CD4-positive, alpha-beta T cell treated with Interleukin-17A for 4 hours (primary cell): ENCODE results near the gene ZSCAN12.
"Not testable (repeated sequence)": the region's sequence is repeated elsewhere in the genome, so short reads cannot be mapped to it uniquely, and the experiment has no call there.

Experiments used
- DNase-seq: peaks from one replicate; pipeline ENCODE4 v3.0.0-alpha.2; 2020; ENCODE audit warnings: mixed read lengths

ZSCAN12 gene

DNA sequence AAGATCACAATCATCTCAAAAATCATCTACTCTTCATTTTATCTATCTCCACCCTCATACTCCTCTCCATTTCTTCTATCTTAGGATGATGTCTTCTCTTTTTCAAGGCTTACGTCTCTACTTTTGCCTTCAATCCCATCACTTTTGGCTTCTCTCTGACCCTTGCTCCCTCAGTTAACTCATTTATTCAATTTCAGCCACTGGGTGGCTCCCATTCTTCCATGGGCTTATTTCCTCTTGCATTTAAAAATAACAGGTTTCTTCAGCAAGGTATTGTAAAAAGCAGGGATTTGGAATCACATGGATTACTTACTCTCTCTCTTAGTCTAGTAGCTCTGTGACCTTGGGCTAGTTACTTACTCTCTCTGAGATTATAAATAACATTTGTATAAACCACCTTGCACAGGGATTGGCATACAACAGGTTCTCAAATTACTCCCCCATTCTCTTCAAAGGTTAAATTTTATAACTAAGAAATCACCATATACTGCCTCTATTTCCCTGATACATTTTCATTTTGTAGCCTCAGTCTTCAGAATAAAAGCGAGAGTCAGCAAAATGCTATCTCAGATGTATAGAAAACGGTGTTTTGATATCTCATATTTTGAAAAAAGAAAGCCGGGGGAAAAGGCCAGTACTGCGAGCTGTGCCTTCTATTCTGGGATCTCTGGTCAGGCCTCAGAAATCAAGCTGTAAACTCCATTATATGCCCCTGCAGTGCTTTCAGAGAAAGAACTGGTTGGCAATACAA, 5.5 kb downstream of the ZSCAN12 start:
- peak; percentile 5 for DNase-seq

GRCh38 chr6:28390688-28391087, 8.9 kb downstream of the ZSCAN12 start:
- DNase-seq = no peak

- no peak for DNase-seq
These were observed 15.4 kb downstream of the ZSCAN12 start for GRCh38 chr6:28384143-28384533.

DNA sequence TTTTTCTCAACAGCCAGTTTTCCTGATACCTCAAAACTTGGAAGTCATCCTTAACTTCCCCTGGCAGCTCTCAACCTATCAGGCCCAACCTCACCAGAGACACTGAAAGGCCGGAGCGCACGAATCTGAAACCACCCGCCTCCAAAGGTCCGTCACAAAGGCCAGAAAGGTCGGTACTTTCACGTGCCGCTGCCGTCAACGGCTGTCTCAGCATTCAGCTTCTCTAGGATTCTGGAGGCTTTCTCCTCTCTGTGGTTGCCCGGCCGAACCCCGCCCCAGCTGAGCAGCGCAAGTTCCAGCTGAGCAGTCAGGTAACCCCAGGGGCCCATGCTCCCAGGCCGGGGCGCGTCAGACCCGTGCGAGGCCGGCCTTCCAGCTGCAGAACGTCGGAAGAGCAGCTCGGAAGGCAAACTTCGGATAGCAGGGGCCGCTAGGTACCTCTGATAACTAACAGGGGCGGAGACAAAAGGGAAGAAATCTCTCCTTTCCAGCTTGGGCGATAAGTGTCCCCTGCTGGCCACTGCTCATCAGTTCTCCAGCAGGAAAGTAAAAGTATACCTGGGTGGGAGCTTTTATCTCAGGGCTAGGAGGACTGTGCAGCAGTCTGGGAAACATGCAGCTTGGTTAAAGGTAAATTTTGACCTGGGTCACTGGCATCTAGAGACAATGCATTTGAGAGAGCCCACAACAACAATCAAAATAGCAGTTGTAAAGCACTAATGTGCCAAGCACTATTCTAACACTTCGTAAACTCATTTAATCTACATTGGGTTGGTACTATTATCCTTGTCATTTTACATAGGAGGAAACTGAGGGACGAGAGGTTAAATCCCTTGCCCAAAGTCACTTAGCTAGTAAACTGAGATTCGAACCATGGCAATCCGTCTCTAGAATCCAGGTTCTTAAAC, 16.1 kb downstream of the ZSCAN12 start:
- DNase-seq = peak; percentile 40

DNA sequence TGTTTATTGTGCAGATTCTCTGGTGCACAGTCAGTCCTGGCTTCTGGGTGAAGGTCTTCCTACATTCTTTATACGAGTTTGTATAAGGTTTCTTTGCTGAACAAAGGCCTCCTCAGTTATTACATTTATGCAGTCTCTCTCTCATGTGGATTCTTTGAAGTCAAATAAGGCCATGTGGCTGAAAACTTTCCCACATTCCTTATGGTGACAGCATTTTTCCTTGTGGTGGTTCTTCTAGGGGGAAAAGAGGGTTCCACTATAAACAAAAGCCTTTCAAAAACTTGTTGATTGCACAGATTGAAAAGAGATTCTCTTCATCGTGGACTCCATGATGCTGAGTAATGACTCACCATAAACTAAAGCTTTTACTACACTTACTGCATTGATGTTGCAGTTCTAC, 19.2 kb downstream of the ZSCAN12 start:
- no peak for DNase-seq

DNA sequence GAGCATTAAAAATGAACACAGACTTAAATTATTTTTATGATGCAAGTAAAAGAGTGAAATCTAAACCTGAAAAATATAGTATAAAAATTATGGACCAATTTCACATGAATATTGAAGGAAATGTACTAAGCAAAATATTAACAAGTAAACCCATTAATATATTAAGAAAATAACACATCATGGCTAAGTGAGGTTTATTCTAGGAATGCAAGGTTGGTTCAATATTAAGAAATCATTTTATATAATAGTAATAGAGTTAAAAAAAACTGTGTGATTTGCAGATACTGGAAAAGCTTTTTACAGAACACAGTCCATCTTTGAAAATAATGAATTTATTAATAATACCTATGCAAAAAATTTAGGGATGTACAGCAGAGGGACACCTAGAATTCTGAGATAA, 20.9 kb downstream of the ZSCAN12 start:
- no peak for DNase-seq

- no peak for DNase-seq
These were observed 21.7 kb downstream of the ZSCAN12 start for GRCh38 chr6:28377879-28378278.

DNA sequence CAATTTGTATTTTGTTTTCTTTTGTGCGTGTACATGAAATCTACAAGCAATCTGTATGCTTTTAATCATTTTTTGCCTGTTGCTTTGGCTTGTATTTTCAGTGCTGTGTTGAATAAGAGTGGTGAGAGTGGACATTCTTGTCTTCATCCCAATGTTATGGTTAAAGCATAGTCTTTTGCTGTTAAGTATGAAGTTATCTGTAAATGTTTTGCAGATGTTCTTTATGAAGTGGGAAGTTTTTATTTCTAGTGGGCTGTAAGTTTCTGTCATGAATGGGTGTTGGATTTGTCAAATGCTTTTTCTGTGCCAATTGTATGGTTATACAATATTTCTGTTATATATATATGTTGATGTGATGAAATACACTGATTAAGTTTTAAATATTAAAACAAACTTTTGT, 25.6 kb downstream of the ZSCAN12 start:
- DNase-seq = no peak

GRCh38 chr6:28371706-28372451, 27.7 kb downstream of the ZSCAN12 start:
- DNase-seq = no peak

GRCh38 chr6:28371280-28371679, 28.3 kb downstream of the ZSCAN12 start:
- DNase-seq = no peak

GRCh38 chr6:28370440-28370839, 29.1 kb downstream of the ZSCAN12 start:
- DNase-seq = no peak

DNA sequence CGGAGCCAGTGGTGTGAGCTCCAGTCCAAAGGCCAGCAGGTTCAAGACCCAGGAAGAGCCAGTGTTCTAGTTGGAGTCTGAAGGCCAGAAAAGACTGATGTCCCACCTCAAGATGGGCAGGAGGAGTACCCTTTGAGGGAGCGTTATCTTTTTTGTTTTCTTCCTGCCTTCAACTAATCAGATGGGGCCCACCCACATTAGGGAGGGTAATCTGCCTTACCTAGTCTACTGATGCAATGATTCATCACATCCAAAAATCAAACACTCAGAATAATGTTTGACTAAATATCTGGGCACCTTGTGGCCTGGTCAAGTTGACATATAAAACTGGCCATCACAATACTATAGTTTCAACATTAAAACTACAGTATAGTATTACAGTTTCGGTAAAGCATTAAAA, 30.1 kb downstream of the ZSCAN12 start:
- no peak for DNase-seq

GRCh38 chr6:28368522-28368921, 31.0 kb downstream of the ZSCAN12 start:
- DNase-seq = no peak

- DNase-seq = not testable (repeated sequence)
These were observed 34.0 kb downstream of the ZSCAN12 start for GRCh38 chr6:28365590-28365989.

- no peak for DNase-seq
These were observed 38.6 kb downstream of the ZSCAN12 start for GRCh38 chr6:28360961-28361360.

DNA sequence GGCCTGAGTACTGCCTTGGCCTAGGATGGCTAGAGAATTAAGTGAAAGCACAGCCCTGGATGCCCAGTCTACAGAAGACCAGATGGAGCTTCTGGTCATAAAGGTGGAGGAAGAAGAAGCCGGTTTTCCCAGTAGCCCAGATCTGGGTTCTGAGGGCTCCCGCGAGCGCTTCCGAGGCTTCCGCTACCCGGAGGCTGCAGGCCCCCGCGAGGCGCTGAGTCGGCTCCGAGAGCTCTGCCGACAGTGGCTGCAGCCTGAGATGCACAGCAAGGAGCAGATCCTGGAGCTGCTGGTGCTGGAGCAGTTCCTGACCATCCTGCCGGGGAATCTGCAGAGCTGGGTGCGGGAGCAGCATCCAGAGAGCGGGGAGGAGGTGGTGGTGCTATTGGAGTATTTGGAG, 40.0 kb downstream of the ZSCAN12 start:
- DNase-seq = not testable (repeated sequence)

- no peak for DNase-seq
These were observed 42.5 kb downstream of the ZSCAN12 start for GRCh38 chr6:28357036-28357435.

DNA sequence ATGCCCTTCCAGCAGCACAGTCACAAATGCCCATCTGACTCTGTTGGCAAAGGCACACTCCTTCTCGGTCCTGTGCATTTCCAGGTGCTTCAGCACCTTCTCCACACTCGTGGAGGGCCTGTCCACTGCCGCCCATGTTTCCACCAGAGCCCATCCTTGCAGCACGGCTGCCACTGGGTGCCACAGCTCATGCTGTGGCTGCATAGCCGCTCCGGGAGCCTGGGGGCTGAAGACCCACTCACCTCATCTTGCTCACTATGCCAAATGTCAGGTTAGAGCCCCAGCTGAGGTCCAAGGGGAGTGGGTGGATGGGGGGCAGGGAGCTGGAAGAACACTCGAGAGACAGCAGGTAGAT, 42.9 kb downstream of the ZSCAN12 start:
- DNase-seq = no peak

DNA sequence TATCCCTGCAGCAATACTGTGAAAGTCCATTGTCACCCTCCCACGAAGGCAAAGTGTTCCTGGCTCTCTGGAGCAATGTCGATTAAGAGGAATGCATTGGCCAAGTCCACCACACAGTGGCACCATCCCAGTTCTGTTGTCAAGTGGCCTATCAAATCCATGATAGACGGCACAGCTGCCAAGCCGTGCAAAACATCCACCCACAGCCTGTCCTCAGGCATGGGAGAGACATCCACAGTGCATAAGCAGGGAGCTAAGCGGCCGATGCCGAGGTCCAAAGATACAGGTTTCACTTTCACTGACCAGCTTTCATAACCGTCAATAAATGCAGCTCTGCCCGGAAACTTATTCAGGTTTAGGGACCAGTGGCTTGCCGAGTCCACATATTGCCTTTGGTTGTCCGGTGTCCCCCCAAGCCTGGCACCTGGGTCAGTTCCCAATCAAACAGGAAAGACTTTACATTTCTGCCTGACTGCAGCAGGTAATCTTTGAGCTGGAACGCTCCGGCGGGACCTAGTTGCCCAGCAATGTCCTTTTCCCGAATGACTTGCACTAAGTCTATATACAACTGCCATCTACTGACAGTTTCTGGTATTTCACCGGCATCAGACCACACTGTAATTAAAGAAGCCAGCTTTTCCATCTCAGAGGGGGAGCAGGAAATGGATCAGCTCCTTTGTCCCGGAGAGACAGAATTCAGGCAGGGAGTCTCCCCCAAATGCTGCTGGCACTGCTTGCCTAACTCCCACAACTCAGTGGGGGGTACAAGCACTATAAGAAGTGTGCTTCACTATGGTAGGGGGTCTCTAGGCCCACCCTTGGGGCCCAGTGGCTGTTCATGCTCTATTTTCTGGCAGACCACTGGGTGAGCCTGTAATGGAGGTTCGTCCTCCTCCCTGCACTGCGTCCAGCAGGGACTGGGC, 43.5 kb downstream of the ZSCAN12 start:
- peak; percentile 68 for DNase-seq

DNA sequence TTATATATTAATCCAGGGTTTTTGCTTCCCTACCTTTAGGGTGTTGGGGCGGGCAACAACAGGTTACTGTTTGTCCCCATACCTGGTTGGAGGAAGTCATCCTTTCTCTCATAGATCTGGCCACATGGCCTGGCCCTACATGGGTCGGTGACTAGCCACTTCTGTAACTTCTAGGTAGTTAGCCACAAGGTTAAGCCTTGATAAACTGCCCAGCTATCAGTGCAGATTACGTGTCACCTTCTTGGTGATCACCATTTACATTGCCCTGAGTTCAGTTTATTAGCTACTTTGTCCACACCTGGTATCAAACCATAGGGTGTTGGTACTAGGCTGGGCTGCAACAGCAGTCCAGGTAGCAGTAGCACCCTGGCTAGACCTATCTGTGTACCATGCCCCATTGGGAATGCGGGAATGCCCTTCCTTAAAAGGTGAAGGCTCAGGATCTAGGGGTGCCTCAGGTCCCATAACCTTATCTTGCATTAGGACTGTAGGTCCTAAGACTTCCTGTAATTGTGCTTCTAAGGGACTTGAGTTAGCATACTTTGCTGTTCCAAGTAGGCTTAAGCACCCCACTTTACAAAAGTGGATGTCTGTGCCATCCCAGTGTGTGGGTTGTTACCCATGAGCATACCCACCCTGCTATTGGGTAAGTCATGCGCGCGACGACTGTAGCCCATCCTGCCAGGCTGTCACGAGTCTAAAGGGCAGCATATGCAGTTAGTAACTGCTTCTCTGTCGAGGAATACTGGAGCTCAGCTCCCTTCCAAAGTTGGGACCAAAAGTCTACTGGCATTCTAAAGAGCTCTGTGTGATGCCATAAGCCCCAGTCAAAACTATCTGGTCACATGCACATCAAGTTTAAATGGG, 44.6 kb downstream of the ZSCAN12 start:
- no peak for DNase-seq

- DNase-seq = no peak
These were observed 45.4 kb downstream of the ZSCAN12 start for GRCh38 chr6:28353981-28354676.
